Measurements from ENCODE around the gene TMEM247.

GRCh38 chr2:46430413-46430812, 49.0 kb upstream of the TMEM247 start:
- TF ChIP-seq CTCF (IDR thresholded peaks at IDR 0.05) (no peak), POLR2A (IDR thresholded peaks at IDR 0.05) (no peak)

Measured in Peyer's patch (tissue), 4 donors.